Ishikawa (cell line): ENCODE data around the gene CD226.

Experiments used
- CEBPB ChIP-seq: IDR thresholded peaks from 2 replicates; pipeline ENCODE4 v1.6.1; 2012
- CREB1 ChIP-seq: IDR thresholded peaks from 2 replicates; pipeline ENCODE4 v1.6.1; 2012; ENCODE audit warnings: low read depth
- EGR1 ChIP-seq: IDR thresholded peaks from 2 replicates; pipeline ENCODE4 v1.6.1; 2012
- EP300 ChIP-seq: IDR thresholded peaks from 2 replicates; pipeline ENCODE4 v1.6.1; 2012; ENCODE audit warnings: borderline replicate concordance
- FOXM1 ChIP-seq: IDR thresholded peaks from 2 replicates; pipeline ENCODE4 v1.6.1; 2012; ENCODE audit warnings: low read depth, borderline replicate concordance
- NFIC ChIP-seq: IDR thresholded peaks from 2 replicates; pipeline ENCODE4 v1.6.1; 2012
- RAD21 ChIP-seq: IDR thresholded peaks from 2 replicates; pipeline ENCODE4 v1.6.1; 2012; ENCODE audit warnings: low read depth
- TAF1 ChIP-seq: IDR thresholded peaks from 2 replicates; pipeline ENCODE4 v1.6.1; 2012; ENCODE audit warnings: low read depth, mild to moderate bottlenecking
- TCF12 ChIP-seq: IDR thresholded peaks from 2 replicates; pipeline ENCODE4 v1.6.1; 2012; ENCODE audit warnings: low read depth
- TEAD4 ChIP-seq: IDR thresholded peaks from 2 replicates; pipeline ENCODE4 v1.6.1; 2012
- YY1 ChIP-seq: IDR thresholded peaks from 2 replicates; pipeline ENCODE4 v1.6.1; 2012; ENCODE audit warnings: low read depth
- ZBTB7A ChIP-seq: IDR thresholded peaks from 2 replicates; pipeline ENCODE4 v1.6.1; 2012; ENCODE audit warnings: low read depth
- TF ChIP-seq, protein P1 (sequence below): IDR thresholded peaks from 2 replicates; pipeline ENCODE4 v1.6.1; 2012
- TF ChIP-seq, protein P2 (sequence below): IDR thresholded peaks from 2 replicates; pipeline ENCODE4 v1.6.1; 2012; ENCODE audit warnings: low read depth, mild to moderate bottlenecking
- TF ChIP-seq, protein P3 (sequence below): IDR thresholded peaks from 2 replicates; pipeline ENCODE4 v1.6.1; 2012

The CD226 gene

DNA sequence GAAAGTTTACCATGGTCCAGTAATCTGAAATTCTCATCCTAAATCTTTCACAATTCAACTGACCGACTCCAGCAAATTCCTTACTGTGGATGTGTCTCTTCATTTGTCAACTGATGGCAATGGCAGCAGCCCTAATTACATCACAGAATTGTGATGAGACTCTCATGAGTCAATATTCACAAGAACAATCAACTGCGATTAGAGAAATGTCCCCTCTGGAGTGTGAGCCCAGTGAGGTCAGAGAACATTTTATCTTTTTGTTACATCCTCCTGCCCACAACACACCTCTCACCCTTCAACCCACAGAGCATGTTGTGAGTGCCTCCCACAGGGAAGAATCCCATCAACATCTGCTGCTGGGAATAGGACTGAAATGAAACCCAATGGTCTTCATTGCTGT, 73.6 kb downstream of the CD226 start:
- TF ChIP-seq EGR1 = no peak
- no peak for TF ChIP-seq RAD21
- TF ChIP-seq, protein P1, sequence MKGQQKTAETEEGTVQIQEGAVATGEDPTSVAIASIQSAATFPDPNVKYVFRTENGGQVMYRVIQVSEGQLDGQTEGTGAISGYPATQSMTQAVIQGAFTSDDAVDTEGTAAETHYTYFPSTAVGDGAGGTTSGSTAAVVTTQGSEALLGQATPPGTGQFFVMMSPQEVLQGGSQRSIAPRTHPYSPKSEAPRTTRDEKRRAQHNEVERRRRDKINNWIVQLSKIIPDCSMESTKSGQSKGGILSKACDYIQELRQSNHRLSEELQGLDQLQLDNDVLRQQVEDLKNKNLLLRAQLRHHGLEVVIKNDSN = no peak
- TF ChIP-seq EP300 = no peak
- no peak for TF ChIP-seq TEAD4
- TF ChIP-seq, protein P2, sequence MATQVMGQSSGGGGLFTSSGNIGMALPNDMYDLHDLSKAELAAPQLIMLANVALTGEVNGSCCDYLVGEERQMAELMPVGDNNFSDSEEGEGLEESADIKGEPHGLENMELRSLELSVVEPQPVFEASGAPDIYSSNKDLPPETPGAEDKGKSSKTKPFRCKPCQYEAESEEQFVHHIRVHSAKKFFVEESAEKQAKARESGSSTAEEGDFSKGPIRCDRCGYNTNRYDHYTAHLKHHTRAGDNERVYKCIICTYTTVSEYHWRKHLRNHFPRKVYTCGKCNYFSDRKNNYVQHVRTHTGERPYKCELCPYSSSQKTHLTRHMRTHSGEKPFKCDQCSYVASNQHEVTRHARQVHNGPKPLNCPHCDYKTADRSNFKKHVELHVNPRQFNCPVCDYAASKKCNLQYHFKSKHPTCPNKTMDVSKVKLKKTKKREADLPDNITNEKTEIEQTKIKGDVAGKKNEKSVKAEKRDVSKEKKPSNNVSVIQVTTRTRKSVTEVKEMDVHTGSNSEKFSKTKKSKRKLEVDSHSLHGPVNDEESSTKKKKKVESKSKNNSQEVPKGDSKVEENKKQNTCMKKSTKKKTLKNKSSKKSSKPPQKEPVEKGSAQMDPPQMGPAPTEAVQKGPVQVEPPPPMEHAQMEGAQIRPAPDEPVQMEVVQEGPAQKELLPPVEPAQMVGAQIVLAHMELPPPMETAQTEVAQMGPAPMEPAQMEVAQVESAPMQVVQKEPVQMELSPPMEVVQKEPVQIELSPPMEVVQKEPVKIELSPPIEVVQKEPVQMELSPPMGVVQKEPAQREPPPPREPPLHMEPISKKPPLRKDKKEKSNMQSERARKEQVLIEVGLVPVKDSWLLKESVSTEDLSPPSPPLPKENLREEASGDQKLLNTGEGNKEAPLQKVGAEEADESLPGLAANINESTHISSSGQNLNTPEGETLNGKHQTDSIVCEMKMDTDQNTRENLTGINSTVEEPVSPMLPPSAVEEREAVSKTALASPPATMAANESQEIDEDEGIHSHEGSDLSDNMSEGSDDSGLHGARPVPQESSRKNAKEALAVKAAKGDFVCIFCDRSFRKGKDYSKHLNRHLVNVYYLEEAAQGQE = no peak
- TF ChIP-seq CEBPB = no peak
- no peak for TF ChIP-seq YY1
- TF ChIP-seq ZBTB7A = no peak
- TF ChIP-seq NFIC = no peak
- no peak for TF ChIP-seq TAF1
- no peak for TF ChIP-seq TCF12
- no peak for TF ChIP-seq CREB1
- no peak for TF ChIP-seq FOXM1

DNA sequence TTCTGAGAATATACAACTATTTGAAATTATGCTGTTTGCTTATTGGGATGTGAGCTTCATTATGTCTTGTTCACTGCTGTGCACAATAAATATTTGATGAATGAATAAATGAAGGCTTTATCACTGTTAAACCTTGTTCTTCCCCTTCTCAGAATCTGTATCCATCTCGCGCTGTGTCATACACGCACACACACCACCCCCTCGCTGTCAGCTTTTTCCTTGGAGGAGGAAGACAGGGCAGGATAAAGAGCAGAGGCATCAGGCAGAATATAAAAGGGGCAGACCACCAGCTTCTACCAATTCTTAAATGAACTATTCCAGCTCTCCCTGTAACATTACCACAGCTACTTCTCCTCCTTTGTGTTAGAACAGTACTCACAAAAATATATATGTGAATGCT, 75.0 kb downstream of the CD226 start:
- TF ChIP-seq, protein P1 = no peak
- no peak for TF ChIP-seq NFIC
- TF ChIP-seq CEBPB = no peak
- TF ChIP-seq, protein P2 = no peak
- no peak for TF ChIP-seq CREB1
- TF ChIP-seq EGR1 = no peak
- TF ChIP-seq YY1 = no peak
- no peak for TF ChIP-seq TCF12
- TF ChIP-seq TAF1 = no peak
- TF ChIP-seq, protein P3, sequence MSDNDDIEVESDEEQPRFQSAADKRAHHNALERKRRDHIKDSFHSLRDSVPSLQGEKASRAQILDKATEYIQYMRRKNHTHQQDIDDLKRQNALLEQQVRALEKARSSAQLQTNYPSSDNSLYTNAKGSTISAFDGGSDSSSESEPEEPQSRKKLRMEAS = no peak

DNA sequence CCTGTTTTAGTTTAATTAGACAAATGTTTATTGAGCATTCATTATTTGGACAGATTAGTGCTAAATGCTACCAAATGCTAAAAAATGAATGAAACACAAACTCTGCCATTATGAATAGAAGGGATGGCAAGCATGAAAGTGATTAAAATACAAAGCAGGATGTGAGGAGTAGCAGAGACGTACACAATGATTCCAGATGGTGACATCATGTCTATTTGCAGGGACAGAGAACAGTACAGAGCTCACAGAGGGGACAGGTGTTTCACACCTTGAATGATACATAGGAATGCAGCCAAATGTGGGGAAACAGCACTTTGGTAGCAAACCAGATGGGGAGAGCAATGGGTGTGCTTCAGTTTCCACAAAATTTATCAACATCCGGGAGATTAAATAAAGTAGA, 76.3 kb downstream of the CD226 start:
- TF ChIP-seq ZBTB7A = no peak
- no peak for TF ChIP-seq NFIC
- no peak for TF ChIP-seq TAF1
- TF ChIP-seq, protein P2 = no peak
- TF ChIP-seq FOXM1 = no peak
- TF ChIP-seq TEAD4 = no peak
- TF ChIP-seq RAD21 = no peak
- TF ChIP-seq, protein P1 = no peak
- no peak for TF ChIP-seq YY1
- no peak for TF ChIP-seq CEBPB
- TF ChIP-seq TCF12 = no peak
- TF ChIP-seq CREB1 = no peak
- TF ChIP-seq EP300 = no peak
- TF ChIP-seq EGR1 = no peak
- TF ChIP-seq, protein P3 = no peak

DNA sequence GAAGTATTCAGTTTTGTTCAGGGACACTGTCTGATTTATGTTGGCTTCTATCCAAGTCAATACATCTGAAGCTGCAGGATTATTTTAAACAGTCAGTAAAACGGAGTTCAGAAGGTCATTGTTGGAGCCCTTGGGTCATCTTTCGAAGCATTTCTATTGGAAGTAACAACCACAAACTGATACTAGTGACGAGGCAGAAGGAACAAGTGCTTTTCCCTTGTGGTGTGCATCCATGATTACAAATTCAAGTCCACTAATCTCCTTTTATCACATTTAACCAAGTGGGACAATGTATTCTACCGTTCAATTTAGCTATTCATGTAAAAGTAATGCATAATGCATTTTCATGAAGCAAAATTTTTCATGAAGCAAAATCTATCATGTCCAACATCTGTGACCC, 76.9 kb downstream of the CD226 start:
- TF ChIP-seq EP300 (no peak), YY1 (no peak), TAF1 (no peak), NFIC (no peak), FOXM1 (no peak), TEAD4 (no peak), ZBTB7A (no peak), CEBPB (no peak), TCF12 (no peak), CREB1 (no peak)
- TF ChIP-seq, protein P2 = no peak
- TF ChIP-seq, protein P1 = no peak
- TF ChIP-seq, protein P3 = no peak
